Stomach (tissue), 9 donors: ENCODE data around the gene C2CD2. TPM values are rescaled to one million over a fixed set of nuclear protein-coding genes. Genes with fewer than 3 reads are reported as not detected.

Experiments
- DNase-seq, 2 donors: peaks; one replicate each; pipeline versions ENCODE4 v3.0.0 to v3.0.0-alpha.2; 2013 to 2019
- H3K27ac ChIP-seq, 5 donors: fragments of 200-600 bp in 4 of 5; sonication (generic) in 4 of 5; one replicate each; pipeline ENCODE4 v1.5.1; 2013 to 2019; ENCODE audit warnings: mild to moderate bottlenecking in 1 of 5, moderate library complexity in 1 of 5
- H3K27me3 ChIP-seq, 3 donors: fragments of 200-600 bp; sonication (generic); one replicate each; pipeline ENCODE4 v1.5.1; 2017 to 2019; ENCODE audit warnings: mixed run types in 1 of 3
- H3K36me3 ChIP-seq, 4 donors: fragments of 200-600 bp; sonication (generic); 1 replicate in 3 of 4; 2 replicates in 1 of 4; pipeline ENCODE4 v1.5.1; 2016 to 2019
- H3K4me1 ChIP-seq, 4 donors: fragments of 200-600 bp; sonication (generic); one replicate each; pipeline ENCODE4 v1.5.1; 2016 to 2019
- H3K4me3 ChIP-seq, 4 donors: fragments of 200-600 bp; sonication (generic) in 3 of 4; one replicate each; pipeline ENCODE4 v1.5.1; 2016 to 2019; ENCODE audit warnings: mild to moderate bottlenecking in 1 of 4
- H3K9me3 ChIP-seq, 4 donors: fragments of 200-600 bp; sonication (generic); one replicate each; pipeline ENCODE4 v1.5.1; 2016 to 2019
- EP300 ChIP-seq: sonication (generic); formaldehyde crosslinking; IDR thresholded peaks from one replicate; pipeline ENCODE4 v1.6.1; 2017; ENCODE audit warnings: antibody characterized with exemption
- POLR2A ChIP-seq, 4 donors: fragments of 450-650 bp; IDR thresholded peaks; one replicate each; pipeline ENCODE4 v1.6.1; 2016; ENCODE audit warnings: antibody characterized with exemption in 4 of 4, control low read depth in 2 of 4, mild to moderate bottlenecking in 1 of 4, moderate library complexity in 1 of 4
- POLR2AphosphoS5 ChIP-seq, 3 donors: sonication (generic); formaldehyde crosslinking; IDR thresholded peaks; one replicate each; pipeline ENCODE4 v1.6.1; 2016; ENCODE audit warnings: antibody characterized with exemption in 3 of 3
- WGBS, 5 donors: extraction: QIAGEN DNeasy Blood & Tissue Kit in 3 of 5; methylation state at CpG; one replicate each; pipeline versions ENCODE4 v1.1.5 to v1.1.7; 2013 to 2018; 5-methylcytosine and 5-hydroxymethylcytosine counted together
- intact Hi-C: fragments of 100-400 bp; cut with DNase I; formaldehyde crosslinking; loops from one replicate; pipeline ENCODE4 v1.15.1; 2023; ENCODE audit warnings: low total_unique reads
- polyA plus RNA-seq, 3 donors: library from polyadenylated mRNA; stranded (reverse); fragments of 200-250 nt; gene quantifications; one replicate each; pipeline ENCODE4 v1.2.3, GENCODE V29; 2013
- total RNA-seq, 5 donors: library from RNA; depleted of rRNA; stranded (reverse); fragments of >200 nt; gene quantifications; one replicate each; pipeline versions ENCODE4 v1.1.0 to v1.2.3, GENCODE V29; 2014 to 2016
- TF ChIP-seq, protein P1 (sequence below), 7 experiments: fragments of 450-650 bp in 4 of 7; fragments of 200-600 bp in 3 of 7; sonication (generic) in 3 of 7; IDR thresholded peaks; one replicate each; pipeline ENCODE4 v1.5.1; 2016 to 2019; ENCODE audit warnings: antibody characterized with exemption in 7 of 7, control low read depth in 2 of 7, mild to moderate bottlenecking in 1 of 7
- donor health status: healthy with polysubstance abuse.
- donor health status: Bipolar disorder and iron deficiency.
- donor health status: healthy.

The C2CD2 gene
- total and polyA plus RNA-seq, 8 donors, result 4.6 to 31.9 (median 16.0) TPM

DNA sequence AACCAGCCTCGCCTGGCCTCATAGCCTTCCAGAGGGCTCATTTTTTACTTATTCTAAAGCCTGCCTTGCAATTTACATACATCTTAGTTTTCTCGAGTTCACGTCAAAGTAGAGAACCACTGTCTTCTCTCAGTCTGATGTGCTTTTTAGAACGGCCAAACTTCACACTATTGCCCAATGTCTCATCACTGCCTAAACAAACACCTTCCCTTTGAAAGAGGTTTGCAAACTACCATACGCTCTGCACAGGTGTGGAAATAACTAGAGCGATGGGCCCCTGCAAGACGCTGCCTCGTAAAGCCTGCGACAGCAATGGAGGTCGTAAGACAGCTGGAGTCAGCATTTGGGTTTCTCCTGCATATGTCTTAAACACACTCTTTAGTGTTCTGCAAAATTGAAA is 97.2 kb downstream of the C2CD2 start:
- 85 to 97% (median 88%) methylated on average over 10 of the region's 10 CpGs for WGBS, 5 donors
- peaks cover 26 to 81% (median 77%) of the 10 kb centered on the region in 4 donors for H3K36me3 ChIP-seq

GRCh38 chr21:41854426-41854995 is 99.3 kb downstream of the C2CD2 start:
- intact Hi-C loops, result no loop called here
- Histone ChIP-seq H3K4me3 (no peak overlapping the region), H3K27me3 (no peaks in the 10 kb centered on the region), H3K36me3 (peaks cover 26 to 87% (median 80%) of the 10 kb centered on the region in 4 donors), H3K9me3 (no peaks in the 10 kb centered on the region), H3K27ac (no peak overlapping the region), H3K4me1 (no peaks in the 10 kb centered on the region)
- WGBS, 5 donors, result 92 to 98% (median 95%) methylated on average over 3 to 31 of the region's 31 CpGs
- TF ChIP-seq POLR2AphosphoS5 (IDR thresholded peaks at IDR 0.05), result no peak
- no peak for TF ChIP-seq POLR2A (IDR thresholded peaks at IDR 0.05)
- TF ChIP-seq, protein P1, sequence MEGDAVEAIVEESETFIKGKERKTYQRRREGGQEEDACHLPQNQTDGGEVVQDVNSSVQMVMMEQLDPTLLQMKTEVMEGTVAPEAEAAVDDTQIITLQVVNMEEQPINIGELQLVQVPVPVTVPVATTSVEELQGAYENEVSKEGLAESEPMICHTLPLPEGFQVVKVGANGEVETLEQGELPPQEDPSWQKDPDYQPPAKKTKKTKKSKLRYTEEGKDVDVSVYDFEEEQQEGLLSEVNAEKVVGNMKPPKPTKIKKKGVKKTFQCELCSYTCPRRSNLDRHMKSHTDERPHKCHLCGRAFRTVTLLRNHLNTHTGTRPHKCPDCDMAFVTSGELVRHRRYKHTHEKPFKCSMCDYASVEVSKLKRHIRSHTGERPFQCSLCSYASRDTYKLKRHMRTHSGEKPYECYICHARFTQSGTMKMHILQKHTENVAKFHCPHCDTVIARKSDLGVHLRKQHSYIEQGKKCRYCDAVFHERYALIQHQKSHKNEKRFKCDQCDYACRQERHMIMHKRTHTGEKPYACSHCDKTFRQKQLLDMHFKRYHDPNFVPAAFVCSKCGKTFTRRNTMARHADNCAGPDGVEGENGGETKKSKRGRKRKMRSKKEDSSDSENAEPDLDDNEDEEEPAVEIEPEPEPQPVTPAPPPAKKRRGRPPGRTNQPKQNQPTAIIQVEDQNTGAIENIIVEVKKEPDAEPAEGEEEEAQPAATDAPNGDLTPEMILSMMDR (IDR thresholded peaks at IDR 0.05), result no peak
- TF ChIP-seq EP300, result no peak
- no peak for DNase-seq

More for the DNA sequence above, 97.2 kb downstream of the C2CD2 start:
- no peaks in the 10 kb centered on the region for H3K4me1 ChIP-seq
- H3K4me3 ChIP-seq, result no peak overlapping the region
- intact Hi-C loops, result no loop called here
- no peak for DNase-seq
- no peak for TF ChIP-seq POLR2A (IDR thresholded peaks at IDR 0.05)
- TF ChIP-seq, protein P1 (IDR thresholded peaks at IDR 0.05), result no peak
- TF ChIP-seq POLR2AphosphoS5 (IDR thresholded peaks at IDR 0.05), result no peak
- no peak for TF ChIP-seq EP300
- no peaks in the 10 kb centered on the region for H3K9me3 ChIP-seq
- H3K27me3 ChIP-seq, result no peaks in the 10 kb centered on the region
- H3K27ac ChIP-seq, result no peak overlapping the region

GRCh38 chr21:41852929-41853320 is 100.9 kb downstream of the C2CD2 start:
- DNase-seq, result no peak
- no peaks in the 10 kb centered on the region for H3K4me1 ChIP-seq
- H3K9me3 ChIP-seq, result no peaks in the 10 kb centered on the region
- H3K4me3 ChIP-seq, result no peak overlapping the region
- H3K27me3 ChIP-seq, result no peaks in the 10 kb centered on the region
- WGBS, 5 donors, result 87 to 96% (median 90%) methylated on average over 6 to 9 of the region's 9 CpGs
- intact Hi-C loops, result no loop called here
- H3K27ac ChIP-seq, result no peak overlapping the region
- TF ChIP-seq, protein P1 (IDR thresholded peaks at IDR 0.05), result no peak
- TF ChIP-seq EP300 (no peak), POLR2AphosphoS5 (IDR thresholded peaks at IDR 0.05) (no peak), POLR2A (IDR thresholded peaks at IDR 0.05) (no peak)
- peaks cover 21 to 78% (median 69%) of the 10 kb centered on the region in 4 donors for H3K36me3 ChIP-seq

DNA sequence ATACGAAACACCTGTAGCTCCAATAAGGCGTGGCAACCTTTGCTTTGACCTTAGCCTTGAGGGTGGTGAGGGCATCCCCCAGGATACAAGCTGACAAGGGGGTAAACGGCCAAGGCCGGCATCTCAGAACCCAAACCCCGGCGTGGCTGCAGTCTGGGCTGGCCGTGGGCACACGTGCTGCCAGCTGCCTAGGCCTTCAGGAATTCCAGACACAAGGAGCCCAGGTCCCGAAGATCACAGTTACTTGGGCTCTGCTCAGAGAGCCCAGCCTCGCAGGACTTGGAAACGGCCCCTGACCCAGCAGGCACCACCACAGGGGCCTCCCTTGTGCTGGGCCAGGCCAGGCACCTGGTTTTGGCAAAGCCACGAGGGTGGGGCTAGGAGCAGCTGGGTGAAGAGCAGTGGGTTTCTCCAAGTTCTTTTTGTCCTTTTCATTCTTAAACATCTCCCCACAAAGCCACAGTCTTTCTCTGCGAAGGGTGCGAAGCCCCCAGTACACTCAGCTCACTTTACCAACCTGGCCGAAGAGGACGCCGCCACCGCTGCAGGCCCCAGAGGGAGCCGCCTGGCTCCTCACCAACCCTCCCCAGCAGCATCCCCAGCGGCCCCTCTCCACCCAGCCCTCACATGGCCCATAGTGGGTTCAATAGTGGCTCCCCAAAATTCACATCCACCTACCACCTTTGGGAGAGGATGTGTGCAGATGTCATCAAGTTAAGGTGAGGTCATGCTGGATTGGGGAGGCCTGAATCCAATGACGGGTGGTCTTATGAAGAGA is 101.5 kb downstream of the C2CD2 start:
- Histone ChIP-seq H3K27ac (no peak overlapping the region), H3K9me3 (no peaks in the 10 kb centered on the region), H3K4me1 (no peaks in the 10 kb centered on the region), H3K36me3 (peaks cover 17 to 72% (median 68%) of the 10 kb centered on the region in 4 donors), H3K27me3 (no peaks in the 10 kb centered on the region), H3K4me3 (no peak overlapping the region)
- TF ChIP-seq EP300 (no peak), POLR2AphosphoS5 (IDR thresholded peaks at IDR 0.05) (no peak), POLR2A (IDR thresholded peaks at IDR 0.05) (no peak)
- TF ChIP-seq, protein P1 (IDR thresholded peaks at IDR 0.05), result no peak
- intact Hi-C loops, result no loop called here
- WGBS, 5 donors, result 87 to 93% (median 89%) methylated on average over 14 to 21 of the region's 21 CpGs
- no peak for DNase-seq
